HT1080 (cell line): ENCODE data around the gene ADCY10. TPM values are rescaled to one million over a fixed set of nuclear protein-coding genes. Genes with fewer than 3 reads are reported as not detected.

ENCODE experiments used
- DNase-seq: peaks from one replicate; pipeline ENCODE4 v3.0.0-alpha.2; 2015; ENCODE audit warnings: low read depth
- total RNA-seq: library from RNA; depleted of rRNA; stranded (reverse); fragments of >200 nt; shearing (Covaris generic); gene quantifications from 2 replicates; pipeline ENCODE4 v1.2.3, GENCODE V29; 2014

Gene ADCY10
- total RNA-seq, 1 experiment from 2014 or later = not detected

- DNase-seq = no peak
Measured at GRCh38 chr1:167928457-167928852, 14.5 kb upstream of the ADCY10 start.

GRCh38 chr1:167927046-167927754, 13.3 kb upstream of the ADCY10 start:
- DNase-seq = no peak

- no peak for DNase-seq
Measured at GRCh38 chr1:167926486-167926997, 12.6 kb upstream of the ADCY10 start.

- no peak for DNase-seq
Measured at GRCh38 chr1:167924543-167925231, 10.8 kb upstream of the ADCY10 start.

GRCh38 chr1:167924102-167924501, 10.2 kb upstream of the ADCY10 start:
- no peak for DNase-seq

- no peak for DNase-seq
Measured at GRCh38 chr1:167923324-167924056, 9.6 kb upstream of the ADCY10 start.

GRCh38 chr1:167922611-167923074, 8.7 kb upstream of the ADCY10 start:
- no peak for DNase-seq

GRCh38 chr1:167922023-167922422, 8.1 kb upstream of the ADCY10 start:
- DNase-seq = no peak

GRCh38 chr1:167916766-167917511, 3.0 kb upstream of the ADCY10 start:
- DNase-seq = no peak

- no peak for DNase-seq
Measured at GRCh38 chr1:167915569-167915968, 1.6 kb upstream of the ADCY10 start.

GRCh38 chr1:167912294-167912693, 1.6 kb downstream of the ADCY10 start:
- DNase-seq = no peak

GRCh38 chr1:167911413-167911812, 2.5 kb downstream of the ADCY10 start:
- no peak for DNase-seq

- no peak for DNase-seq
Measured at GRCh38 chr1:167910530-167910929, 3.4 kb downstream of the ADCY10 start.

GRCh38 chr1:167909691-167910180, 4.2 kb downstream of the ADCY10 start:
- no peak for DNase-seq

GRCh38 chr1:167905671-167906070, 8.3 kb downstream of the ADCY10 start:
- DNase-seq = no peak

- no peak for DNase-seq
Measured at GRCh38 chr1:167905182-167905581, 8.8 kb downstream of the ADCY10 start.

GRCh38 chr1:167904652-167905130, 9.2 kb downstream of the ADCY10 start:
- peak; percentile 87 for DNase-seq

- DNase-seq = no peak
Measured at GRCh38 chr1:167900907-167901306, 13.0 kb downstream of the ADCY10 start.

GRCh38 chr1:167899253-167899681, 14.7 kb downstream of the ADCY10 start:
- no peak for DNase-seq

- no peak for DNase-seq
Measured at GRCh38 chr1:167898578-167899222, 15.2 kb downstream of the ADCY10 start.
